HG02970 (cell line): Measurements from ENCODE around the gene EXOC2.
"Not testable (repeated sequence)": the region's sequence is repeated elsewhere in the genome, so short reads cannot be mapped to it uniquely, and the experiment has no call there.

Experiments used
- ATAC-seq: cut with Tn5 transposase; IDR thresholded peaks from one replicate; pipeline ENCODE4 v1.9.1; 2021; ENCODE audit warnings: mild to moderate bottlenecking, moderate library complexity, moderate number of reproducible peaks; ENCODE audit not compliant: unreplicated experiment, low FRiP score

Gene EXOC2

DNA sequence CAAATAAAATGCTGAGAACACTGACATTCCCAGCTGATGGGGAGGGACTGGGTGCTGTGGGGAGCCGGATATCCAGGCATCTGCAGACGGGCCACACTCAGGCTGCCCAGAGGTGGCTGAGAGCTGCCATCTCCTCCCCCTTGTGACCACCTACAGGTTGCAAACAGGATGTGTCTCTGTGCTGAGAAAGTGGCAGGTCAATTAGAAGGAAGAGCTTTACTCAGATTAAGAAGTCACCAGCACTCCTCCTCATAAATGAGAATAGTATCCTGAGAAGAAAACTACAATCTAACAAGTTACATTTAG lies 99.1 kb downstream of the EXOC2 start:
- no peak for ATAC-seq

DNA sequence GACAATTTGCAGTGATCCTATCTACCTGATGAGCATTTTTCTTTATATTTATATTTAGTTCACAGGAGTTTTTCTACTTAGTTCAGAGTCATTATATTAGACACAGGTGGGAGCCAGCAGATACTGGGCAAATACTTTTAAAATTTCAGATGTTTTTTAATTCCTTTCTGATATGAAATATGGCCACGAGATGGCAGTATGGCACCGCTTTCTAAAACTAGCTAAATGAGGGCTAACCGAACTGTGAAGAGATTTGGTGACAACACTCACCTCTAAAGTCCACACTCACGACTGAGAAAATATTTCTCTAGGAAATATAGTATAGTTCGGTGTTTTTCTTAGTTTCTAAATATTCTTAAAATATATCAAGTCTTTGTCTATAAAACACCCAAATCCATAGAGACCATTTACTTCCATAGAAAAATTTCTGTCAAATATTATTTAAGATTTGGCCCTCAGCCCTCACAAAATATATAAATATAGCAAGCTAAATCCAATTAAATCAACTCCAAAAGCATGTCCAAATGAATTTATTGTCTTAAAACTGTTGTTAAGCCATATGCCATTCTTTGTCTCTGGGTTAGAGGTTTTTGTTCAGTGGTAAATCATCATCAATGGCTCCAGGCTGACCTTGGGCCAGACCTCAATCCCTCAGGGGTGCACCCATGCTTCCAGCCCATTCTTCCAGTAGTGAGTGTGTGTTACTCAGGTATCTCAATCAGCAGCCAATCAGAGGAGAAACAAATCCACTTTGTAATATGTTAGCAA lies 99.6 kb downstream of the EXOC2 start:
- no peak for ATAC-seq

DNA sequence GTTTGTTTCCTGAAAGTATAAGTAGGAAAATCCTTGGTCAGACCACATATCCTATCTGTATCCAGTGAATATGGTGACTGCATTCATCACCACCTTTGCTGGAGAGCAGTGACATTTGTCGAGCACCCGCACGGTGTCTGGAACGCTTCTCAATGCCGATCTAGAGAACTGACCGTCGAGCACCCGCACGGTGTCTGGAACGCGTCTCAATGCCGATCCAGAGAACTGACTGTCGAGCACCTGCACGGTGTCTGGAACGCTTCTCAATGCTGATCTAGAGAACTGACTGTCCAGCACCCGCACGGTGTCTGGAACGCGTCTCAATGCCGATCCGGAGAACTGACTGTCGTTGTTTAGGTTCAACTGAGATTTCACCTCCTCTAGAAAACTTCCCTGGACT lies 103.8 kb downstream of the EXOC2 start:
- no peak for ATAC-seq

DNA sequence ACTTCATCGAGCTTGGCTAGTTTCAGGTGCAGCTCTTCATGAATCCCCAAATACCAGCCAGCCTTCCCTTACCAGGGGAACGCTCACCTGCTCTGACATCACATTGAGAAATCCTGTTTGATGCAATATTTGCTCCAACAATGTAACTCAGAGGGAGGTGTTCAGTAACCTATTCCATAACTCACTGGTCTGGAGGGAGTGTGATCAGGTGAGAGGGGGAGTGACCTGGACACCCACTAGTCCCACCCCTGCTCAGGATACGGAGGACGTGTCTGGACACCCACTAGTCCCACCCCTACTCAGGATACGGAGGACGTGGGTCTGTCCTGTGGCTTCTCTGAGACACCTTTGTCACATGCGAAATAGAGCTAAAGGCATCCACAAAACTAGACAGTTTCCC lies 106.4 kb downstream of the EXOC2 start:
- ATAC-seq, result no peak

DNA sequence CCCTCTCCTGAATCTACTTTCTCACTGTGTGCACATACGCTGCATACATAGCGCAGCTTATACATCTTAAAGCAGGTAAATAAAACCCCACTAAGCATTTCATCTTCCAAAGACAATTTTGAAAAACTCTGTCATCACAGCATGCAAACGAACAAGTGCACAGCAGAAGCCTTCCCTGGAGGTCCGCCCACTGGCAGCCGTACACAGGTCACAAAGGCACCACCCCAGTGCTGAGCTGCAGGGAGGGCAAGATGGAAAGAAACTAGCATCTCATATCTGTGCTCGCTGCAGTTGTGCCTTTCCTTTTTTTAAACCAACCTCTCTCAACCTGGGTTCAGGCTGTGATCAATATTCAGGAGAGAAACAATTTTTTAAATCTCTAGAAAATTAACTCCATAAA lies 109.3 kb downstream of the EXOC2 start:
- no peak for ATAC-seq

DNA sequence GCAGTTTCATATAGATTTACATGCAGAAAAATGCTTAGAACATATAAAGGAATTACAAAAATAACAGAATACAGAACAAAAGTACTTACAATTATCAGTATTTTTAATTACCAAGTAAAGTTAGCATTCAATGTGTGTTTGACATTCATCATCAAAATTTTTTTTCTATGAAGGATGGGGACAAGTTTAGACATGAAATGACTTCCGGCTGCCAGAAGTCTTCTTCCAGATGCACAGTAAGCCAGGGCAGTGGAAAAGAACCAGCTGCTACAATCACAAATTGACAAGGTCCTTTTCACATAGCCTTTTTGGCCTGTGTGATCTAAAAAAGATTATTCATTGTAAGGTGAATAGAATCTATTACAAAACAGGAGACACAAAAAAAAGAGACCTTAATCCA lies 109.8 kb downstream of the EXOC2 start:
- no peak for ATAC-seq

DNA sequence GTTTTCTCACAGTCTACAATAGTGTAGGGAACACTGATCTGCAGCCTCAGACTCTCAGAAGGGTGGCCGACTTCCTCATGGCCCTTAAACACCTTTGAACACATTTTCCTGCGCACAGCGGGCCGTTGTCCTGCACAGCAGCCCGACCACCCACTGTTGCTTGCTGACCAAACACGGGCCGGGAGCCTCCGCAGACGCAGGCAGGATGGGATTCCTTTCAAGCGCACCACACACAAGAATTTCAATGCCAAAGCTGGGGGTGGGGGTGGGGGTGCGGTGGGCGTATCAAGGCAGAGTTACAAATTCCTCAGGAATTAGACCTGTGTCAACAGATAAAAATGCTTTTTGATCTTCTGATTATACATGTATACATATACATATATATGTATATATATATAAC lies 110.6 kb downstream of the EXOC2 start:
- no peak for ATAC-seq

DNA sequence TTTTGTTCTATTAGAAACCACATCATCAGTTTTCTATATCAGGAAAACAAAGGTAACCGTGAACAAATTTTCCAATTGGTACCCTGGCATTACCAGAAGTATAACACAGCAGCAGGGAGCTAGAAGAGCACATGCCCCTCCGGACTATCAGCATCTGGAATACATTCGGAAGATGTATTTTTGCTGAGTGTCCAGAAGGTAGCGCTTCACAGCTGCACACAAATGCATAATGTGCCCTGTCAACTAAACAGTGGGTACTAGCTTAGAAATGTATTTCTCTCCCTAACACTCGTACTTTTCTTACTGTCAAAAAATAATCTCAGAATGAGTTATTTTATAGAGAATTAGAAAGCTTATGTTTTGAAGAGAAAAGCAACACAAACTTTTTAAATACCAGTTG lies 113.6 kb downstream of the EXOC2 start:
- ATAC-seq, result no peak

DNA sequence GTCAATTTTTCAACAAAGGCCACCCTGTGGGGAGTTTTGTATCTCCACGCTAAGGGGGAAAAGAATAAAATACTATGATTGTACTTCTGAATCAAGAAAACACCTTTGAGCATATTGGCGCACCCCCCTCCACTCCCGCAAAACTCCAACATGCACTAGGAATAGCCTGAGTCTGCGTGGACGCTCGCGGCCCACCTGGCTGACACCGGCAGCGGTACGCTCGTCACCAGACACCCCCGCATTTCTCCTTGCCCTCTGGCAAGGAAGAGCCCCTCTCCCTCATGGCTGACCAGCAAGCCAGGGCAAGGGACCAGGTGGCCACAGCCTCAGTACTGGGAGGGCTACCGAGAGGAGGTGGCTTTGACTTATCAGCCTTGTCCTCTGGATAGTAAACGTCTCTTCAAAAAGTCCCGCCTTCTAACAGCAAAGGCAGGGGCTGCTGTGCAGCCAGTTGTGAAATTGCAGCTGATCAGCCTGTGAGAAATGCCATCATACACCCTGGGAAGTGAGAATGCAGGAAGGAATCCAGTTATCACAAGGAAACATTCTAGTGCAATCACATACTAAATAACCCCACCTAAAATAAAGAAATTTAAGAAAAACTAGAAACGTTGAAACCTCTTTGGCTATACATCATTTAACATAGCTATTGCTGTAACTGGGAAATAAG lies 120.2 kb downstream of the EXOC2 start:
- no peak for ATAC-seq

DNA sequence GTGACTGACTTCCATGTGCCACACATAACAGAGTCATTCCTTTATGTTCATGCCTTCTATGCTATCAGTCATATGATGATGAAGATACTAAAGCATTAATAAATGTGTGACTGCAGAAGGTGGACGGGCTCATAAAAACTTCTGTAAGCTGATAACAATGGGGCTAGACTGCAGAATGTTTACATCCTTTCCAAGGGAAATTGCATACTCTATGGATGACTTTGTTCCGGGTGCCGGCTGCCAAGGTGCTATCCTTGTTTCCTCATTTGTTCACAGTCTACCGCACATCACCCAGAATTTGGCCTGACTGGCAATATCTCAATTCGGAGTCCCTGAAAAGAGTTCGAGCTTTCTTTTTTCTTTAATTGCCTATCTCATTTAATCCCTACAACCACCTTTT lies 121.0 kb downstream of the EXOC2 start:
- no peak for ATAC-seq

DNA sequence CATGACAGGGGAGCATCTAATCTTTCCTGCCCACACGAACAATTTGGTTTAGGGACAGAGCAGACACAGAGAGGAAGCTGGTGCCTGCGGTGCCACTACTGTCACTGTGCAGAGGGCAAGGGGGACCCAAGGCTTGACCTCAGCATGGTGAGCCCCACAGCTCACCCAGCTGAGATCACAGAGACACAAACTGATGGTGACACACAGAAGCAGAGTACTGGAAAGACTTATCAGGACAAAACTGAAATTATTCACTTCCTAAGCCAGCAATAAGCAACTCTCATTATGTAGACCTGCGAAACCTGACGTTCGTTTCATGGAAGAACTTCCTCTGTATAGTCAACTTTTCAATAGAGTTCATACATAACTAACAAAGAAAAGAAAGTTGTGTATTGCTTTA lies 122.1 kb downstream of the EXOC2 start:
- ATAC-seq, result no peak

DNA sequence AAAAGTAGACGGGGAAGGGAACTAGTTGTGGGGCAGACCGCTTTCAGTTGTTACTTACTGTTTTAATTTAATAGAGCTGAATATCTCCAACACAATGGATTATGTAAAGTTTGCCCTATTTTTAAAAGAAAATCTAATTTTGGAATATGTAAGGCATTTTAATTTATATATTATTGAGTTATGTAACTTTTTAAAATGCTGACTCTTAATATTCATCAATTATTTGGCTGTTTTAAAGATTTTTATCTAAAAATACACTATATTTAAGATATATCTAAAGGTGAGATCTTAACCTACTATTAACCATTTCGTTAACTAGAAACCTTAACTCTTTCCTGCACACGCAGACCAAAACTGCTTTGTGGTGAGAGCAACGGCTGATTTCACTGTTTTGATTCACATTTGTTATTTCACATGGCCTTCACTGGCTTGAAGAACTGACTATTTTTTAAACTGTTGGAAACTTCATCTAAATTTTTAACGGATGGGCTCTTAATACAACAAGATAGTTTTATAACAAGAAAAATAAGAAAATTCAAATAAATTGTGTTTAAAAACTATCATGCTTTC lies 123.9 kb downstream of the EXOC2 start:
- ATAC-seq, result no peak

DNA sequence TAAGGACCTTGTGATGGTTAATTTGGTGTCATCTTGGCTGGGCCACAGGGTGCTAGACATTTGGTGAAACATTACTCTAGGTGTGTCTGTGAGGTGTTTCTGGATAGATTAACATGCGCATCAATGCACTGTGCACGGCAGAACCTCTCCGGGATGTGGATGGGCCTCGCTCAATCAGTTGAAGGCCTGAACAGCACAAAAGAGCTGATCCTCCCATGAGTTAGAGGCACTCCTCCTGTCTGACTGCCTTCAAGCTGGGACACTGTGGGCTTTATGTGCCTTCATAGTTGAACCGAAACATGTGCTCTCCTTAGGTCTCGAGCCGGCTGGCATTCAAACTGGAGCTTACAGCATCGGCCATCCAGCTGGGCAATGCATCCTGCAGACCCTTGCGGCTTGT lies 124.9 kb downstream of the EXOC2 start:
- ATAC-seq, result no peak

DNA sequence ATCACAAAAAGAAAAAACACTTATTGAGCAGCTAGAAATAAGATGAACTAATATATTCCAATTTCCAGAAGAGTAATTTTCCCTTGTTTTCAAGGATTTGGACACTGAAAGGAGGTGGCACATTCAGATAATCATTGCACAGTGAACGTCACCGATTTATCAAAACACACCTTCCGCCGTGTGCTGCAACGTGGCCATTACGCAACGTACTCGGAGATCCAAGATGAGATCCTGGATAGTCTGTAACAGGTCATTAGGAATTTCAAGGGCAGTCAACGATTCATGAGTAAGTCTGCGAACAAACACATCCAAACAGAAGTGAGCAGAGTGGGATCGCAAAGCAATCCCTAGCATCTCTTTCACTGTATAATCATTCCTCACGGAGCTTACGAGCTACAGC lies 129.1 kb downstream of the EXOC2 start:
- no peak for ATAC-seq

DNA sequence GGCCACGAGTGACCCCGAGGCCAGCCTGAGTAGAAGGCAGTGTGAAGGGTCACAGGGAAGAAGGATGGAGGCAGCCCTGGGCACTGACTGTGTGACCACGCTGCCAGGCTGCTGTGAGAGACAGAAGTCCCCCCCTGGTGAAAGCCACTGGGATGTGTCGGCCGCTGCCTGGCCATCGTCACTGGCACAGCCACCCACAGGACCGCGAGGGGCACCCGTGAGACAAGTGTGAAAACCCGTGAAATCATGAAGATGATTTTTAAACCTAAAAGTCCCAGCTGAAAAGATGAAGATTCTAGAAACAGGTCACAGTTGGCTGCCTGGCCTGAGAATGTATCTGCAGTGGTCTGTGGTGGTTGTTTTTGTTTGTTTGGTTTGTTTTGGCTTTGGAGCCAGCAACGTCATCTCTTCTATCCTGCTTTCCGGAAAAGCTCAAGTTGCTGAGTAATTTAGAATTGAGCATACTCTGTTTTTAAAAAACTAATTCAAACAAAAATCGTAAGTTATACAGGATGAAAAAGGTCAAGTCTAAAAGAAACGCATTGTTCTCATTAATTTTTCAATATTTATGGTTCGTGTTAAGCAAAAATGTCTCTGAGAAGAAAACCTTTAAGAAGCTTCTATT lies 130.8 kb downstream of the EXOC2 start:
- no peak for ATAC-seq

DNA sequence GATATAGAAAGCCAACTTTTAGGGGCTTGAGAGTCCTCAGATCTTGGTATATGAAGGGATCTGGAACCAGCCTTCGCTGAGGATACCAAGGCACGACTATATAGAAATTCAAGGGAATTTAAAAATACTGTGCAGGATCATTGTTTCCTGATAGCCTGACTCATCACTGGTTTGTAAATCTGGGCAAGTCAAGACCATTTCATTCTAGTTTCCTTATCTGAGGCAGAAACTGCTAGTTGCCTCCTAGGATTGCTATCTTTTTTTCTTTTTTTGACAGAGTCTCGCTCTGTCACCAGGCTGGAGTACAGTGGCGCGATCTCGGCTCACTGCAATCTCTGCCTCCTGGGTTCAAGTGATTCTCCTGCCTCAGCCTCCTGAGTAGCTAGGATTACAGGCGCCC lies 131.6 kb downstream of the EXOC2 start:
- not testable (repeated sequence) for ATAC-seq

DNA sequence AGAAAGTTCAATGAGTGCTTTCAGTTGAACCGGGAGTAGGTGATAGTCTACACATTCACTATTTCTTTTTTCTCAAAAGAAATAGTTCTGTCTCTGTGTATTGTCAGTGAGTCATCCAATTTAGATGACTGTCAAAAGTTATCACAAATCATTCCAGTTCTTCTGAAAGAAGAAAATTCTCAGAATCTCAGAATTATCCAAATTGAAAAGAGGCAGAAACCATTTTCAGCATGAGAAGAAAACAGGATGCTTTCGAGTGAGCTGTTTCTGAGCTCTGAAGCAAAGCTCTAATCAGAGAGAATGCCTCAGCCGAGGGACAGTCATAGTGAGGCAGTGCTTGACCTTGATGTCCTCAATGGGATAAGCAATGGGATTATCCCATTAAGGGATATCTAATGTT lies 134.0 kb downstream of the EXOC2 start:
- ATAC-seq, result no peak

DNA sequence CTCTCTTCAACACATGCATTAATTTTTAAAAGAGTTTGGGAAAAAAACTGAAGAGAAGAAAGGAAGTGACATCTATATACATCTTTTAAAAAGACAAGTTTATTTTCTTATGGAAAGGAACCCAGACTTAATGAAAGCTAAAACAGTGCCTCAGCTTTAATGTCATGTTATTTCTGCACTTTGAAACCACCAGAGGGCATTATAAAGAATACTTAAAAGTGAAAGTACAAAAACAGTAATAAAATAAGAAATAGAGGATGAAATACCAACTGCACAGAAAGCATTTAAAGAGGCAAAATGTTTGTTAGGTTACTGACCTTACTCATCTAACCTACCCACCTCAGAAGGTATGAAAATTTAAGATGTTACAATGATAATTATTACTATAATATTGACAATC lies 134.8 kb downstream of the EXOC2 start:
- no peak for ATAC-seq

DNA sequence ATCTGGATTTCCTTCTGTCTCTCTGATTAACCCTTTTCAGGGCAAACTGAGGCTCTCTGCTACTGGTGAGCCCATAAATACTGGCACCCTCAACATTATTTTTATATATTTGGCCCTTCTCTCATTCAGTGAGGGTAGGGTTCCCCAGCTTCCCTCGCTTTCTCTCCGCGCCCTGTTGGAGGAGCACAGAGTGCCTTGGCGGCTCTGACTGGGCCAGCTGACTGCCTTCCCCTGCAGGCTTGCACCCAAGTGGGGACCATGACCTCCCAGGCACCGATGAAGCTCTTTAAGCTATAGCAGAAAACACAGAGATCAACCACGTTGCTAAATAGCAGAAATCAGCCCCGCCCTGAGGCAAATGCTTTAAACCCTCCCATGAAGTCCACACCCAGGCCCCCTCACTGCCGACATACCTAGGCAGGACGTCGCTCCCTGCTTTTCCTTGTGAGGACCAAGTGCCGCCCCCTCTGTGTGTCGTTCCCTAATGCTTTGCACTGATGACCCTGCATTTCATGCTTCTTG lies 141.0 kb downstream of the EXOC2 start:
- ATAC-seq, result no peak

DNA sequence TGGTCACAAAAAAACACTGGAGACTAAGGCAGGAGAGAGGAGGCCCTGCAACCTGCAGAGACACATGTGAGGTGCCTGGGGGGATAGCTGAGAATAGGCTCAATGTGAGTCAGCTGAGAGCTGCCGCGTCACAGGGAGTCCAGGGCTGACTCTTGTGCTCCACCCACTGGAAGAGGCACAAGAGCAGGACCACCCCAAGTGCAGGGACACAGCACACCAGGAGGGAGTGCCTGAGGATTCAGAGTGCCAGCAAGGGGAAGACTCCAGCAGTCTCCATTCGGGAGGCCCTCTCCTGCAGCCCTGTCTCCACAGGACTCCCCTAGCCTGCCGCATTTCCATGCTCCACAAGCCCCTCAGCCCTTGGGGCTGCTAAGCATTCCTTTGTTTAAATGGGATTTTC lies 141.5 kb downstream of the EXOC2 start:
- ATAC-seq, result no peak

DNA sequence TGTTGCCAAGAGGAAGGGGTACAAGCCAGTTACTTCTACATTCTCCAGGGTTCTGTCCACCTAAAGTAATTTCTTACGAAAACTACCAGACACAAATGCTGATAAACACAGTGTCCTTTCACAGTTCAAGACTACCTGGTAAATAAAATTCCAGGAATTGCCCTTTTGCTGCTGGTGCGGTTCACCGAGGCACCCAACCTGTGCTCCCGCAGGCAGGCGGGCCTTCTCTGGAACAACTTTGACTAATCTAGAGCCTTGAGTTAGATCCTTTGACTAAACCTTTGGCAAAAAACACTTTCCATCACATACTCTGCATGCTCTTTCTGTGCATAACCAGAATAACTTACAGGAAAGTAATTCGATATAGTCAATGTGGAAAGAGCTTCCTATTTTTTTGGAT lies 143.0 kb downstream of the EXOC2 start:
- no peak for ATAC-seq

DNA sequence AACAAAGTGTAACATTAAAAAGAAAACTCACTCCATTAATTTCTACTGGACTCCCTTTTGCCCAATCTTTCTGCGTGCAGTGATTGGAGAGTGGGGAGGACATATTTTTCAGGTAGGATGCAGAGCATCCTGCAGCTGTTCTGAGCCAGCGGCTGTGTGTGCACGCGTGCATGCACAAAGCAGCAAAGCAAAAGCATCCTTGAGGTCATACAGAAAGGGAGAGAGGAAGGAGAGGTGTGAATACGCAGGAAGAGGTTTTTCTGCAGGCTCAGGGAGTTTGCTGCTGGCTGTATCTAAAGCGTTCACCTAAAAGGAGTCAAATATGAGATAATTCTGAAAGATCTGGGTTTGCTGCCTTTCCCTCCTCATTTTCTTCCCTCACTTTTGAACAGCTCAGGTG lies 144.4 kb downstream of the EXOC2 start:
- ATAC-seq, result no peak
